OCI-M2 (cell line): ENCODE measurements around the gene SIRT3.
"Not testable (repeated sequence)": the region's sequence is repeated elsewhere in the genome, so short reads cannot be mapped to it uniquely, and the experiment has no call there.

Experiments
- DNase-seq: peaks from one replicate; lab custom pipeline; 2025; ENCODE audit not compliant: unreplicated experiment; lab: John Stamatoyannopoulos, UW

Gene SIRT3

DNA sequence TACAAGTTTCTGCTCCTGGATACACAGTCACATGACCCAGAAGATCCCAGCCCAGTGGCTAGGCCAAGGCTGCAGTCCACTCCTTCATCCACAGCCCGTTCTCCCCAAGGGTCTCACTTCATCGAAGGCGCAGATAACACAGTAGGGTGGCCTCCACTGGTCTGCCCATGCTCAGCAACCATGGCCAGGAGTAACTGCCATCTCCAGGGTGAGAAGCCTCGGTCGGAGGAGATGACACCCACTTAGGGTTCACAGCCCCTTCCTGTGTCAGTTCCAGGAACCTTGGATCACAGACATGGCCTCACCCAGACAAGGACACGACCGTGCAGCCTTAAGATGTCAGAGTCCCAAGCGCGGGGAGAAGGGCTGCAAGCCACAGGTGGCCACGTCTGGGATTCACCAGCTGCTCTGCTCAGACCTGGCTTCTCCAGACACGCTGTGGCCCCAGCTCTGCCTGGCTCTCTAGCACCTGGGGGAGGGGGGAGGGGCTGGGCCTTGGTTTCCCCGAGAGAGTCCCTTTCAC is 31.5 kb downstream of the SIRT3 start:
- no peak for DNase-seq

DNA sequence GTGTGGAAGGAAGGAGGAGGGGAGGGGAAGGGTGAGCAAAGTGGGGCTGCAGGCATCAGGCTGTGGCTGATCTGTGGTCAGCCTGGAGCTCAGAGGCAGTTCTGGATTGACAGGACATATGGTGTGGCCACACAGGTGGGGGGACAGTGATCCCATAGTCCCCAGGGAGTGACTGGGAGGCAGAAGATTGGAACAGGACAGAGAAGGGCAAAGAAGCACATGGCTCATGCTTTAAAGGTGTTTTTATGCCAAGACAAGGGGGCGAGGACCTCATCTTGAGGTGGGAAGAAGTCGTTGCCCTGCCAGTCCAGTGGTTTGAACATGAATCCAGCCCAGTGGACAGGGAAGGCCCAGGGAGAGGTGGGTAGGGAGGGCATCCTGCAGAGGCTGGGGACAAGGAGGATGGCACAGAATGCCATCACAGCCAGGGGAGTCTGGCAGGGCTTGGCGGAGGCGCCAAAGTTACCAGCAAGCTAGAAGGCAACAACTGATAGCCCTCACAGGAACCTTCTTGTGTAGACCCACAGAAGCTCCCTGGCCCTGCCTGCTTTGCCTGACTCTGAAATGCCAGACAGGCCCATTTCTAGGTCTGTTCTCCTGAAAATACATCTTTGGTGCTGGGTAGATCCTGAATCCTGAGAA is 32.1 kb downstream of the SIRT3 start:
- DNase-seq: no peak

DNA sequence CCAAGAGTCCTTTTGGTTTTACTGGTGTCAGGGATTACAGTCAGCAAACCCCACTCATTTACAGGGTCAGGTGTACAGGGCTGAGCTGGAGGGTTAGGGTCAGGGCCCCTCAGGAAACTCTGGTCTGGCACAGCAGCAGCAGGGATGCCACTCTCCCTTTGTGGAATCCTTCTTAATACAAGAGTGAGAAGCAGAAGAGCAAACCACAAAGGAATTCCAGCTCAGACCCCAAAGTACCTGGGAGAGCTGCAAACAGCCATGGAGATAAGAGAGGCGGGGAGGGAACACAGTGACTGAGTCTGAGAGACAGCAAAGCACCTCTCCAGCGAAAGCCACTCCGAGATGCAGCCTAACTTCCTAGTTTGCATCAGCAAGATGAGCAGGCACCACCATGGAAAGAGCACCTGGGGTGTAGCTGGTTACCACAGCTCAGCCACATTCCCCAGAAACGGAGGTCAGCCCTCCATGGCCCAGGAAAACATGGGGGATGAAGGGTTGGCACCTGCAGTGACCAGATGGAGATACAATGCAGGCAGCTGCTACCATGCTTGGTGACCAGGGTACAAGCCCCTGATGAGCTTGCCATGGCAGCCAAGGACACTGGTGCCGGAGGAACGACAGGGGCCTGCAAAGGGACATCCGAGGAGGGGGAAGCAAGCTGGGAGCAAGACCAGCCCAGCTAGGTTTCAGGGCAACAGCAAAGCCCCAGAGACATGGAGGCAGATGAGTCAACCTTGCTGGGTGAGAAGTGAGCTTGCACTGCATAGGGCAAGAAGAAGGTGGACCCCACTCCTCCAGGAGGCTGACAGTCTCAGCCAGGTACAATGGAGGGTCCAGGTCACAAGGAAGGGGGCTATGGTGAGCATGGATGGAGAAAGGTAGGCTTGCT is 32.8 kb downstream of the SIRT3 start:
- DNase-seq: no peak

DNA sequence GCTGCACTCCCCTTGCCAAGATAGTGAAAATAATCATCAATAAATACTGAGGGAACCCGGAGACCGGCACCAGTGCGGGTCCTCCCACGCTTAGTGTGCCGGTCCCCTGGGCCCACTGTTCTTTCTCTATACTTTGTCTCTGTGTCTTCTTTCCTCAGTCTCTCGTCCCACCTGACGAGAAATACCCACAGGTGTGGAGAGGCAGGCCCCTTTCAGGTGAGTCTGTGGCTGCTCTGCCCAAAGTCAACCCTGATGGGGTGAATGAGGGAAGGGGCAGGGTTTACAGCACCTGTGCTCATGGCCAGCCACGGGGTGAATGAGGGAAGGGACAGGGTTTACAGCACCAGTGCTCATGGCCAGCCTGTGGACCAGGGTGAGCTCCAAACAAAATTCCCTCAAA is 33.7 kb downstream of the SIRT3 start:
- DNase-seq: no peak

DNA sequence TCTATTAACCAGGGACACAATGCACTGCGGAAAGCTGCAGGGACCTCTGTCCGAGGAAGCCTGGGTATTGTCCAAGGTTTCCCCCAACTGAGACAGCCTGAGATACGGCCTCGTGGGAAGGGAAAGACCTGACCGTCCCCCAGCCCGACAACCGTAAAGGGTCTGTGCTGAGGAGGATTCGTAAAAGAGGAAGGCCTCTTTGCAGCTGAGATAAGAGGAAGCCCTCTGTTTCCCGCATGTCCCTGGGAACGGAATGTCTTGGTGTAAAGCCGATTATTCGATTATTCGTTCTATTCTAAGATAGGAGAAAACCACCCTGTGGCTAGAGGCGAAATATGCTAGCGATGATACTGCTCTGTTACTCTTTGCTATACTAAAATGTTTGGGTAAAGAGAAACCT is 34.2 kb downstream of the SIRT3 start:
- DNase-seq: peak; percentile 84

DNA sequence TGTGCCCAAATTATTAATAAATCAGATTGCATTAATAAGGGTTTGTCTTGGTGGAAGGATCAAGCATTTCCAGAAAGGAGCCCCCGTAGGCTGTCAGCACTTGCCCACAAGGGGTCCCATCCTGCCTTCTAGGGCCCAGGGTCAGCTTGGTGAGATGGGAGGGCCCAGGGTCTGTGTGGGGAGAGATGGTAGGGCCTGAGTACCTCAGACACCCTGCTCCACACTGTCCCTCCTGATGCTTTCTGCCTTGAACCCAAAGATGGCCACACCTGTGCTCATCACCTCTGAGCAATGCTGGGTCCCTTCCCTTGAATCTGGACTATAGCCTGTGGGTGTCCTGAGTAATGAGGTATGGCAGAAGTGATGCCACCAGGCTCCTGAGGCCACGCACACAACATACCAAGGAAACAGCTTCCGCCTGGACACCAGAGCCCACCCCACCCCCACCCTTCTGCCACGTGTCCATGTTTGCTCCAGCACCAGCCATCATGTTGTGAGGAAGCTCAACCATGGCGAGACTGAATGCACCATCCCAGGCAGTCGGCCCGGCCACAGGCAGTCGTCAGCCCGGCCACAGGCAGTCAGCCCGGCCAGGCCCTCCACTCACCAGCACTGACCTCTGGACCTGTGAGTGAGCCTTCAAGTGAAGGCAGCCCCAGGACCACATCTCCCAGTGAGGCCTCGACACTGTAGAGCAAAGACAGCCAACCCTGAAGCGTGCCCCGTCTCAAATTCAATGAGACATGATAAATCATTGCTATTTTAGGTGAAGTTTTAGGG is 35.7 kb downstream of the SIRT3 start:
- no peak for DNase-seq

DNA sequence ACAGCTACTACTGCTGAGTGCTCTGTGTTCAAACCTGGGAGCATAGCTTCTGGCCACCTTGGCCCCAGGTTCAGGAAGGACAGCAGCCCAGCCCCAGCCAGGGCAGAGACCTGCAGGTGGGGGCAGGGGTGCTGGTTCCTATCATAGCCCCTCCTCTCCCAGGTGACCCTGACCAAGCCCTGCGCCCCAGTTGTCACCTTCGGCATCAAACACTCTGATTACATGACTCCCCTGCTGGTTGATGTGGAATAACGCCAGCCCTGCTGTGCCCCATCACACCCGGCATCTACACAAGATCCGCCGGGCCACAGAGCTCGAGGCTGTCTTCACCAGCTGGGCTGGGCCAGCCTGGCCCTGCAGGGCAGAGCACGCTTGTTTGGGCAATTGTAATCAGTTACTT is 36.4 kb downstream of the SIRT3 start:
- no peak for DNase-seq

DNA sequence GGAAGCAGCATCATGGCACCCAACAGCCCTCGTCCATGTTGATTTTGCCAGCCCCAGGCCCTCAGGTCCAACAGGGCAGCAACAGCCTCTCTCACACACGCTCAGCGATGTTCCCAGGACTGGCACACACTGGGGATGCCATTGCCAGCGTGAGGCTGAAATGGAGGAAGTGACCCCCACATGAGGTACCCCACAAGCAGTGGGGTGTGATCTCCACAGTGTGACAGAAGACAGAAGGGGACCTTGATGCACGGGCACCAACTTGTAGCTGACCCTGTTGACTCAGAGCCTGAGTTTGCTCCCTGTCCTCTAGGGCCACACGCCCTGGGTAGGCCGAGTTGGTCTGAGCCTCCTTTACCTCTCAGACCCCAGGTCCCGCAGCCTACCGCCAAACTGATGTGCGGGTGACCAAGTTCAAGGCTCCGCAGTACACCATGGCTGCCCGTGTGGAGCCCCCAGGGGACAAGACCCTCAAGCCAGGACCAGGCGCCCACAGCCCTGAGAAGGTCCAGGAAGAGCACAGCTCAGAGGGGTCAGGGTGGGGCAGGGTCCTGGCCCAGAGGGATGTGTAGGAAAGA is 37.0 kb downstream of the SIRT3 start:
- DNase-seq: no peak

DNA sequence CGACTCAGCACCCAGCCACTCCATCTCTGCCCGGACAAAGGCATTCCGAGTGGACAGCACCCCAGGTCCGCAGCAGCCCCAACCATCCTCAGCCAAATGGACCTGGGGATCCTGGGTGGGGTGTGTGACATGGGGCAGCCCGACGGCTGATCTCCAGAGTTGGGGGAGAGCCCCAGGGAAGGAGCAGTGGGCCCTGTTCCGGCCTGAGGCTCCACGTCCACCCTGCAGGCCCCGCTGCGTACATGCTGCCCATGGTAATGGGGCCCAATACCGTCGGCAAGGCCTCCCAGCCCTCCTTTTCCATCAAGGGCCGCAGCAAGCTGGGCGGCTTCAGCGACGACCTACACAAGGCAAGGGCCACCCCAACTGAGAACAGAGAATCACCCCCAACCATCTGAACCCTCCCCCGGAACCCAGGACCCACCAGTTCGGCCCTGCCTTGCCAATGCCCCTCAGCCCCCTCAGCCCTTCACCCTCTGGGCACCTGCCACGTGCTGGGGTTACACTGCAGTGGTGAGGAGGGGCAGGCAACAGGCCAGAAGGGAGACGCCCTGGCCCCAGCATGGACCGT is 37.8 kb downstream of the SIRT3 start:
- DNase-seq: no peak

DNA sequence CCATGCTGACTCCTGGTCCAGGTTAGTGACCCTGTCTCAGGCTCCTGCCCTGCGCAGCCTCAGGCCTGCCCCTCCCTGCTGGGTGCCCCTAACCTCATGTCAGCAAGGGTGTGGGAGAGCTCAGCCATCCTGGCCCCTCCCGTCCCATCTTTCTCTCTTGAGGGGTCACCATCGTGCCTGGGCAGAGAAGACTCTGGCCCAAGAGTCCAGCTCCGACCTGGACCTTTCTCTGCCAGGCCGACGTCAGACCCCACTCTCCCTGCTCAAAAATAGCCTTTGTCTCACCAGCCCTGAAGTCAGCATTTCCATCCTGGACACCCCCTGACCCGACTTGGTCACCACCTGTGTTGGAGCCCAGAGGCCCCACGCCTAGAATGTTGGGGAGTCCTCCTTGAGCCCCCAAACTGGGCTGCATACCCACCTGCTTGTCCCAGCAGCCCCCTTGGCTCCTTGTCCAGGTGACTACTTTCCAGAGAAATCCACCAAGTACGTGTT is 38.4 kb downstream of the SIRT3 start:
- DNase-seq: no peak

DNA sequence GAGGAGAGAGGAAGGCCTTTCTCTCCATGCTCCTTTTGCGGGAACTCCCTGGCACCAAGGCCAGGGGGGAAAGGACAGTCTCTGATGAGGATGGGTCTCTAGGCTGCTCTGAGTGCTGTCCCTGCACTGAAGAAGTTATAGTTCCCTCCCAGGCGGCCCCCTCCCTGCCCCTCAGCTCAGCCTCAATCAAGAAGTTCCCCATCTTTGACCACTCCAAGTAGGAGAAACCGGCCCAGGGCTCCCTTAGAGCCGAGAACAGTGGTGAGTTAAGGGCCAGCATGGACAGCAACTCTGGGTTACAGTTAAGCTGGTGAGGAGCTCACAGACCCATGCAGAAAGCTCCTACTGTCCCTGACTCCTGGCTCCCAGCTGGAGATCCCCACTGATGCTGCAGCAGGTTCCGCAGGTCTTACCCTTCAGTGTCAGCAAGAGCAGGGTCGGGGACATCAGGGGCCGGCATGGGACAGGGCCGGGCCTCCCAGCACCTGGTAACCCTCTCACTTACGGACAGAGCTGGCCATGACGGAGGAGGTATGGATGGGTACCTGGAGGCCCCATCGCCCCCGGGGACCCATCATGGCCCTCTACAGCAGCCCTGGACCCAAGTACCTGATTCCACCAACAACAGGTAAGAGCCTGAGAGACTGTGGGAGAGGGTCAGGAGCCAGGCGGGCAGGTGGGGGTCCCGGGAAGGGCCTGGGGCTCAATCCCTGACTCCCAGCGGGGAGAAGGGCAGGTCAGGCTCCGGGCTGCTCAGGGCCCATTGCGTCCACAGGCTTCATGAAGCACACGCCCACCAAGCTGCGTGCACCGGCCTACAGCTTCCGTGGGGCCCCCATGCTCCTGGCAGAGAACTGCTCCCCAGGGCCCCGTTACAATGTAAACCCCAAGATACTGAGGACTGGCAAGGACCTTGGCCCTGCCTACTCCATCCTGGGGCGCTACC is 39.1 kb downstream of the SIRT3 start:
- DNase-seq: no peak

DNA sequence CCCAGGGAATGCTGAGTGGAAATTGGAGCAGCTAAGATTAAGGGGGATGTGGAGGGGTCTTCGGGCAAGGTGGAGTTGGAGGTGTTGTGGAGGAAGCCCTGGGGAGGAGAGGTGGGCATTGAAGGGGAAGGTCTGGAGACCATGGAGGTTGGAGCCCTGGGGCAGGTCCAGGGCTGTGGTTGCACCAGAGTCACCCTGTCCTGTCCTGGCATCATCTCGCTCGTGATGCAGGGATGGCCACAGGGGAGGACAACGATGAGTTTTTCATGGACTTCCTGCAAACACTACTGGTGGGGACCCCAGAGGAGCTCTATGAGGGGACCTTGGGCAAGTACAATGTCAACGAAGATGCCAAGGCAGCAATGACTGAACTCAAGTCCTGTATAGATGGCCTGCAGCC is 42.7 kb downstream of the SIRT3 start:
- not testable (repeated sequence) for DNase-seq

DNA sequence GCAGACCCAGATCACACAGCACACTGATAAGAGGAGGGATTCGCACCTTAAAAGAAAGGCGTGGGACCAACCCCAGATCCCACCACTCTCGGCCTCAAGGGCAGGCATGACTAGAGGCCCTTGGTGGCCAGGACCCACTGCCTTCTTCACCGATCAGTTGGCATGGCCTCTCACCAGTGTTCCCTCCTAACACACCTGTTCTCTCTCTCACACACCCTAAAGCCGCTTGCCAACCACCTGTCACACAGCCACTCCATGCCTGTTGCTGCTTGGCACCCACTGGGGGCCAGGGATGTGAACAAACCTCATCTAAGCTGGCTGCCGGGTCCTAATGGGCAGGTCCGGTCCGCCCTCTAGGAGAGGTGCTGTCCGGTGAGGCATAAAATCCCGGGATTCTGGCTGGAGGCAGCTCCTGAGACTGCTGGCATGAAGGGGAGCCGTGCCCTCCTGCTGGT is 43.4 kb downstream of the SIRT3 start, which contains the start of gene SCGB1C1:
TSS of gene SCGB1C1 (plus strand) at position 405 of the 455 bp plus-strand sequence. CDS start at position 427, 22 bp downstream.
- not testable (repeated sequence) for DNase-seq

DNA sequence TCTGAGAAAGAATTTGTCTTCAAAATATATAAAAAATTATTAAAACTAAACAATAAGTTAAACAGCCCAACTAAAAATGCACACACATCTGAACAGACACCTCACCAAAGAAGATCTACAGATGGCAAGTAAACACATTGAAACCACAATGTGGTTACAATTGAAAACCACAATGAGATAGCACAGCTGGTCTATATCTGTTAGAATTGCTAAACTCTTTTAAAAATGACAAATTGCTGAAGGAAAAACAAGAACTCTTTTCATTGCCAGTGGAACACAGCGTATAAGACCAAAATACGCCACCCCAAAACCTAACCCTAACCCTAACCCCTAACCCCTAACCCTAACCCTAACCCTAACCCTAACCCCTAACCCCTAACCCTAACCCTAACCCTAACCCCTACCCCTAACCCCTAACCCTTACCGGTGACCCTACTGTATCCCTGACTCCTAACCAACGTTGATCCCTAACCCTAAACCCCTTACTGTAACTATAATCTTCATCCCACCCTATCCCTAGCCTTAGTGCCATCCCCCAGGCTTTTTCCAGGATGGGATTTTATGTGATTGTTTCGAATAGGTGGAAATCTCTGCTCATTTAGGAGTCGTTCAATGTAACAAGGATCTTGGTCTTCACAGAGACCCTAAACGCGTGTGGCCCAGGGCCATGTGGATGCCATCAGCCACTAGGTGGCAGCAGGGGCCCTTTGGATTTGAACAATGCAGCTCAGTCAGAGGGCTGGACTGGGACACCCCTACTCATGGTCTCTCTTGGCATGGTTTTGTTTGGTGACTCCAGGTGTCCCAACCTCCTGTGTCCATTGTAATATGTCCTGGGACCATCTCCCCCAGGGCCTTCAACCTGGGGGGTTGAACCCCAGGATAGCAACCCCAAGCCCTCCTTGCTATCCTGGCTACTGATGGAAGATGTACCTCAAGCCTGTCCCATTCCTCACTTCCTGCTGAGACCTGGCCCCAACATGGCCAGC is 44.4 kb downstream of the SIRT3 start:
- DNase-seq: not testable (repeated sequence)

DNA sequence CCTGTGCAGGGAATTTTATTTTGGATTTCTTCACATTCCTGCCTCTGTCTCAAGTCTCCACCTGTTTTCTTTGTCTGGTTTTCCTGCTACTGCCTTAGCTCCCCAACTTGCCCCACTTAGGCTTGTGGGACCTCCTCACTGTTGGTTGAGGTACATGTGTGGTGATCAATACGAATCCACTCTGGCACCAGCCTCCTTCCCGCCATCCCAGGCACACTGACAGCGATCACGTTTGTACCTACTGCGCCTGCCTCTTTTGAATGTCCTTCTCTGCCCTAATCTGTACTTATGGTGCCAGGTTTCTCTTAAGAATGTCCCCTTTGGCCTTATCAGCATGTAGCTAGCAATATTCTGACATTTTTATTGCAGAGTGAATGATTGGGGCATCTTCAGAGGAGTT is 45.6 kb downstream of the SIRT3 start:
- not testable (repeated sequence) for DNase-seq

DNA sequence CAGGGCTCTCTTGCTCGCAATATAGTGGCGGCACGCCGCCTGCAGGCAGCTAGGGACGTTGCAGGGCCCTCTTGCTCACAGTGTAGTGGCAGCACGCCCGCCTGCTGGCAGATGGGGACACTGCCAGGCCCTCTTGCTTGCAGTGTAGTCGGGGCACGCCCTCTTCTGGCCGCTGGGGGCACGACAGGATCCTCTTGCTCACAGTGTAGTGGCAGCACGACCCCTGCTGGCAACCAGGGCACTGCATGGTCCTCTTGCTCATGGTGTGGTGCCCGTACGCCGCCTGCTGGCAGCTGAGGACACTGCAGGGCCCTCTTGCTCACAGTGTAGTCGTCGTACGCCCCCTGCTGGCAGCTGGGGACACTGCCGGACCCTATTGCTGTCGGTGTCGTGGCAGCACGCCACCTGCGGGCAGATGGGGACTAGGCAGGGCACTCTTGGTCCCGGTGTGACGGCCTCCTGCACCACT is 46.3 kb downstream of the SIRT3 start:
- DNase-seq: not testable (repeated sequence)

DNA sequence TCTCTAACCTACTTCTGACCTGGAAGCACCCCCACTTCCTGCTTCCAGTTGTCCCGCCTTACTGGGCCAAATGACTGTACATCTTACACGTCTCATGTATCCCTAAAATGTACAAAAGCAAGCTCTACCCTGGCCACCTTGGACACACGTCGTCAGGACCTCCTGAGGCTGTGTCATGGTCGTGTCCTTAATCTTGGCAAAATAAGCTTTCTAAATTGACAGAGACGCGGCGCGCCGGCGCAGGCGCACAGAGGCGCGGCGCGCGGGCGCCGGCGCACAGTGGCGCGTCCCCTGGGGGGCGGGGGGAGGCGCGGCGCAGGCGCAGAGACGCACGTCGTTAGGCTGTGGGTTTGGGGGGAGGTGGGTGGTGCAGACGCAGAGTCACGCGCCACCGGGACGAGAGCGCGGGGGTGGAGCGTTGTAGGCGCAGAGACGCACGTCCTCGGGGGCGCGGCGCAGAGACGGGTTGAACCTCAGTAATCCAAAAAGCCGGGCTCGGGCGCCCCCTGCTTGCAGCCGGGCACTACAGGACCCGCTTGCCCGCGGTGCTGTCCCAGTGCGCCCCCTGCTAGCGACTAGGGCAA is 46.9 kb downstream of the SIRT3 start:
- not testable (repeated sequence) for DNase-seq
